ENCODE data around the gene CETN3.

DNA sequence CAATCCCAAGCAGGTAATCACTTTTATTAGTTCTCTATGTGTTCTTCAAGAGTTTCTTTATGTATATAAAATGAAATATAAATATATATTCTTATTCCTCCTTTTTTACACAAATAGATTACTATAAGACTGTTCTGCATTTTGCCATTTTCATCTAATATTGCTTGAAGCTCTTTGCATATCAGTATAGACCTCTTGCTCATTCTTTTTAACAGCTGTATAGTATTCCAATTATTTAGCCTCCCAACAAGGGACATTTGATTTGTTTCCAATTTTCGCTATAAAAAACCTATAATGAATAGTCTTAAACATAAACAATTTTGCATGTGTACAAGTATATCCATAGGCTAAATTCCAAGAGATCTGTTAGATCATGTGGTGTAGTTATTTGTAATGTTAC, 25.2 kb downstream of the CETN3 start:
- TF ChIP-seq, protein P1, sequence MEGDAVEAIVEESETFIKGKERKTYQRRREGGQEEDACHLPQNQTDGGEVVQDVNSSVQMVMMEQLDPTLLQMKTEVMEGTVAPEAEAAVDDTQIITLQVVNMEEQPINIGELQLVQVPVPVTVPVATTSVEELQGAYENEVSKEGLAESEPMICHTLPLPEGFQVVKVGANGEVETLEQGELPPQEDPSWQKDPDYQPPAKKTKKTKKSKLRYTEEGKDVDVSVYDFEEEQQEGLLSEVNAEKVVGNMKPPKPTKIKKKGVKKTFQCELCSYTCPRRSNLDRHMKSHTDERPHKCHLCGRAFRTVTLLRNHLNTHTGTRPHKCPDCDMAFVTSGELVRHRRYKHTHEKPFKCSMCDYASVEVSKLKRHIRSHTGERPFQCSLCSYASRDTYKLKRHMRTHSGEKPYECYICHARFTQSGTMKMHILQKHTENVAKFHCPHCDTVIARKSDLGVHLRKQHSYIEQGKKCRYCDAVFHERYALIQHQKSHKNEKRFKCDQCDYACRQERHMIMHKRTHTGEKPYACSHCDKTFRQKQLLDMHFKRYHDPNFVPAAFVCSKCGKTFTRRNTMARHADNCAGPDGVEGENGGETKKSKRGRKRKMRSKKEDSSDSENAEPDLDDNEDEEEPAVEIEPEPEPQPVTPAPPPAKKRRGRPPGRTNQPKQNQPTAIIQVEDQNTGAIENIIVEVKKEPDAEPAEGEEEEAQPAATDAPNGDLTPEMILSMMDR (conservative IDR thresholded peaks at IDR 0.05 in 1 of 2, IDR thresholded peaks at IDR 0.05 in 1 of 2; ENCODE audit: extremely low read depth in 1 of 2, insufficient read depth in 1 of 2, low read depth in 1 of 2, low read length in 2 of 2): no peak
- no peak for TF ChIP-seq EZH2 (IDR thresholded peaks at IDR 0.05; ENCODE audit: borderline replicate concordance, low read length)
